NCI-H1694 treated with DMSO at 0.1 percent for 48 hours (cell line): Measurements from ENCODE around the gene PSENEN.
"Not testable (repeated sequence)": the region's sequence is repeated elsewhere in the genome, so short reads cannot be mapped to it uniquely, and the experiment has no call there.

Source experiments
- DNase-seq: peaks from one replicate; lab custom pipeline; 2025; lab: John Stamatoyannopoulos, UW

PSENEN gene

DNA sequence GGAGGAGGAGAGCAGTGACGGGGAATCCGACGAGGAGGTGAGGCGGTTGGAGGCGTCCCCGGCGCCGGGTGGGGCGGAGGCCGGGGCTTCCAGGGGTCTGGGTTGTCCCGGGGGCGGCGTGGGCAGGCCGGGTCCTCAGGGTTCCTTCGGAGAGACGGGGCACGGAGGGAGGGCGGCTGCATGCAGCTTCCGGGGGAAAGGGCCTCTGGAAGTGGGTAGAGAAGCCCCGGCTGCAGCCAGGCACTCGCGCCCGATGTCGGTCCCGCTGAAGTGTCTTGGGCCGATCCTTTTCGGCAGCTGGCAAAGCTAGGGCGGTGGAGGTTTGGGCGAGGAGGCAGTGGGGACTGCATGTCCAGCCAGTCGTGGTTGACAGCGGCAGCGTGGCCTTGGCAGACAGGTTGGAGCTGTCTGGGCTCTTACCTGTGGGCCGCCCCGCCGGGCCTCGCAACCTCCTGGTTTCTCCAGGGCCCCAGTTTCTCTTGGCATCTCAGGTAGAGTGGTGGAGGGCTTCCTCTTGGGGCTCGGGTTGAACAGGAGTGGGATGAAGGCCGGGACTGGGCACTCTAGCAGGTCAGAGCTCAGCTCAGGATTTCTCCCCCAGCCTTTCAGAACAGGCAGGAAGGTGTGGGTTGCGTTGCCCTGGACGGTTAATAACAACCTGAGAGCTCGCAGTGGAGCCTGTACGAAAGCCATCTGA, 27.0 kb upstream of the PSENEN start:
- no peak for DNase-seq

- DNase-seq, result no peak
Measured at GRCh38 chr19:35719402-35720162, 25.9 kb upstream of the PSENEN start.

DNA sequence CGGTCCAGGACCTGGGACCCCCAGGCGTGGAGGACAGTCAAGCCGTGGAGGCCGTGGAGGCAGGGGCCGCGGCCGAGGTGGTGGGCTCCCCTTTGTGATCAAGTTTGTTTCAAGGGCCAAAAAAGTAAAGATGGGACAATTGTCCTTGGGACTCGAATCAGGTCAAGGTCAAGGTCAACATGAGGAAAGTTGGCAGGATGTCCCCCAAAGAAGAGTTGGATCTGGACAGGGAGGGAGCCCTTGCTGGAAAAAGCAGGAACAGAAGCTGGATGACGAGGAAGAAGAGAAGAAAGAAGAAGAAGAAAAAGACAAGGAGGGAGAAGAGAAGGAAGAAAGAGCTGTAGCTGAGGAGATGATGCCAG, 25.3 kb upstream of the PSENEN start:
- DNase-seq, result no peak

DNA sequence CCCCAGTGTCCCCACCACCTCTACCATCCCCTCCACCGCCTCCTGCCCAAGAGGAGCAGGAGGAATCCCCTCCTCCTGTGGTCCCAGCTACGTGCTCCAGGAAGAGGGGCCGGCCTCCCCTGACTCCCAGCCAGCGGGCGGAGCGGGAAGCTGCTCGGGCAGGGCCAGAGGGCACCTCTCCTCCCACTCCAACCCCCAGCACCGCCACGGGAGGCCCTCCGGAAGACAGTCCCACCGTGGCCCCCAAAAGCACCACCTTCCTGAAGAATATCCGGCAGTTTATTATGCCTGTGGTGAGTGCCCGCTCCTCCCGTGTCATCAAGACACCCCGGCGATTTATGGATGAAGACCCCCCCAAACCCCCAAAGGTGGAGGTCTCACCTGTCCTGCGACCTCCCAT, 24.8 kb upstream of the PSENEN start:
- no peak for DNase-seq

DNA sequence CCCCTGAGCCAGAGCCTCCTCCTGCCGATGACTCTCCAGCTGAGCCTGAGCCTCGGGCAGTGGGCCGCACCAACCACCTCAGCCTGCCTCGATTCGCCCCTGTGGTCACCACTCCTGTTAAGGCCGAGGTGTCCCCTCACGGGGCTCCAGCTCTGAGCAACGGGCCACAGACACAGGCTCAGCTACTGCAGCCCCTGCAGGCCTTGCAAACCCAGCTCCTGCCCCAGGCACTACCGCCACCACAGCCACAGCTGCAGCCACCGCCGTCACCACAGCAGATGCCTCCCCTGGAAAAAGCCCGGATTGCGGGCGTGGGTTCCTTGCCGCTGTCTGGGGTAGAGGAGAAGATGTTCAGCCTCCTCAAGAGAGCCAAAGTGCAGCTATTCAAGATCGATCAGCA, 24.1 kb upstream of the PSENEN start:
- no peak for DNase-seq

DNA sequence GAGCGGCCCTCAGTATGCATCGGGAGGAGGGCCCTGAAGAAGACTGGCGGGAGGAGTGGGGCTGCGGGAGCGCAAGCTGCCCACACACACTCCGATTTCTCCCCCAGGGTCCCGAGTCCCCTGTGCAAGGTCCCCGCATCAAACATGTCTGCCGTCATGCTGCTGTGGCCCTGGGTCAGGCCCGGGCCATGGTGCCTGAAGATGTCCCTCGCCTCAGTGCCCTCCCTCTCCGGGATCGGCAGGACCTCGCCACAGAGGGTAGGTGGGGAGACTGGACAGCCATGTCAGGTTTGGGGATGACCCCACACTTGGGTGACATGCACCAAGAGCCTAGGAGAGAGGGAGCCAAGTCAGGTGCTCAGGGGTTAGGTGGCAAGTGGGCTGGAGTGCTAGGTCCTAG, 23.0 kb upstream of the PSENEN start:
- no peak for DNase-seq

DNA sequence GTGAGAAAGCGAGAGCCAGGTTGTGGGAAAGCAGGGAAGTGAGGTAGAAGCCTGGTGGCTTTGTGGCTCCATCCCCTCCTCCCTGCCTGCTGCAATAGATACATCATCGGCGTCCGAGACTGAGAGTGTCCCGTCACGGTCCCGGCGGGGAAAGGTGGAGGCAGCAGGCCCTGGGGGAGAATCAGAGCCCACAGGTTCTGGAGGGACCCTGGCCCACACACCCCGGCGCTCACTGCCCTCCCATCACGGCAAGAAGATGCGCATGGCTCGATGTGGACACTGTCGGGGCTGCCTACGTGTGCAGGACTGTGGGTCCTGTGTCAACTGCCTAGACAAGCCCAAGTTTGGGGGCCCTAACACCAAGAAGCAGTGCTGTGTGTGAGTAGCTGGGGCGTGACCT, 22.6 kb upstream of the PSENEN start:
- DNase-seq, result no peak

DNA sequence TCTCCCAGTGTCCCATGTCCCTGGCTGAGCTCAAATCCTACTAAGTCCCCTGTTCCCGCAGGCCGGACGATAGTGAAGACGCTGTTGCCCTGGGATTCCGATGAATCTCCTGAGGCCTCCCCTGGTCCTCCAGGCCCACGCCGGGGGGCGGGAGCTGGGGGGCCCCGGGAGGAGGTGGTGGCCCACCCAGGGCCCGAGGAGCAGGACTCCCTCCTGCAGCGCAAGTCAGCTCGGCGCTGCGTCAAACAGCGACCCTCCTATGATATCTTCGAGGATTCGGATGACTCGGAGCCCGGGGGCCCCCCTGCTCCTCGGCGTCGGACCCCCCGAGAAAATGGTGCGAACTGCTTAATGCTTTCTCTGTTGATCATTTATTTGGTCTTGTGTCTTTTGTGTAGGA, 21.8 kb upstream of the PSENEN start:
- DNase-seq, result no peak

DNA sequence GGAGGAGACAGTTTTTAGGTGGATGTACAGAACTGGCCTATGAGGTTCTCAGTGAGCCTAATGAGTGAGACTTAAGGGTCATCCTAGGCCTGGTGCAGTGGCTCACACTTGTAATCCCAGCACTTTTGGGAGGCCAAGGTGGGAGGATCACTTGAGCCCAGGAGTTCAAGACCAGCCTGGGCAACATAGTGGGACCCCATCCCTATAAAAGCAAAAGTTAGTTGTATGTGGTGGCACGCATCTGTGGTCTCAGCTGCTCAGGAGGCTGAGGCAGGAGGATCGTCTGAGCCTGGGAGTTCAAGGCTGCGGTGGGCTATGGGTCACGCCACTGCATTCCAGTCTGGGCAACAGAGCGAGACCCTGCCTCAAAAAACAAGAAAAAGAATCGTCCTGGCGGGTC, 21.3 kb upstream of the PSENEN start:
- DNase-seq, result not testable (repeated sequence)

GRCh38 chr19:35724560-35724959, 20.9 kb upstream of the PSENEN start:
- no peak for DNase-seq

GRCh38 chr19:35725216-35725861, 20.1 kb upstream of the PSENEN start:
- no peak for DNase-seq

DNA sequence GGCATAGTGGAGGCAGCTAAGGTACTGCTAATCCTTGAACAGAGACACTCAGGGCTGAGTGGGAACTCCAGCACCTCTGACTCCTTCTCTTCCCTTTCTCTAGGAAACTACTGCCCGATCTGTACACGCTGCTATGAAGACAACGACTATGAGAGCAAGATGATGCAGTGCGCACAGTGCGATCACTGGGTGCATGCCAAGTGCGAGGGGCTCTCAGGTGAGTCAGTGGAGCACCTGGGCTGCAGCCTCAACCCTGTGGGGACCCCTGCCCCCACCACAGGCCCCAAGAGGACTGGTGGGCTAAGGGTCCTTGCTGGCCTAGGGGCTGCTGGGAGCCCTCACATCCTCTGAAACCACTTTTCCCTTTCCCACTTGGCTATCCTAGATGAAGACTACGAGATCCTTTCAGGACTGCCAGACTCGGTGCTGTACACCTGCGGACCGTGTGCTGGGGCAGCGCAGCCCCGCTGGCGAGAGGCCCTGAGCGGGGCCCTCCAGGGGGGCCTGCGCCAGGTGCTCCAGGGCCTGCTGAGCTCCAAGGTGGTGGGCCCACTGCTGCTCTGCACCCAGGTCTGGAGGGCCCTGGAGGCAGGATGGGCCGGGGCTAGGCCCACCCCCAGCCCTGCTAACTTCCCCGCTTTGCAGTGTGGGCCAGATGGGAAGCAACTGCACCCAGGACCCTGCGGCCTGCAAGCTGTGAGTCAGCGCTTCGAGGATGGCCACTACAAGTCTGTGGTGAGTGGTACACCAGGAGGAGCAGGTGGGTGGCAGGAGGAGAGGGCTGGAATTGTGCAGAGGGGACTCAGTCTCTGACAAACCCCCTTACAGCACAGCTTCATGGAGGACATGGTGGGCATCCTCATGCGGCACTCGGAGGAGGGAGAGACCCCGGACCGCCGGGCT, 18.1 kb upstream of the PSENEN start:
- no peak for DNase-seq

- DNase-seq, result no peak
Measured at GRCh38 chr19:35727956-35728706, 17.3 kb upstream of the PSENEN start.

DNA sequence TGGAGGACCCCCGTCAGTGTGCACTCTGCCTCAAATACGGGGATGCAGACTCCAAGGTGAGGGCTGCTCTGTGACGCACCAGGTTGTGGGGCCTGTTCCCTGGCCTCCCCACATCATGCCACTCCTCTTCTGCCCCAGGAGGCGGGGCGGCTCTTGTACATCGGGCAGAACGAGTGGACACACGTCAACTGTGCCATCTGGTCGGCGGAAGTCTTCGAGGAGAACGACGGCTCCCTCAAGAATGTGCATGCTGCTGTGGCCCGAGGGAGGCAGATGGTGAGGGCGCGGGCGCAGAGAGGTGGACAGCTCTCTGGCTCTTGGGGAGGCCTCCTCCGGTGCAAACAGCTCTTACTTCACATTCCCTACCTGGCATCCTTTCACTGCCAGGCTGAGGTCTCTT, 16.4 kb upstream of the PSENEN start:
- DNase-seq, result no peak

- DNase-seq, result no peak
Measured at GRCh38 chr19:35729763-35730162, 15.7 kb upstream of the PSENEN start.

GRCh38 chr19:35730326-35730725, 15.1 kb upstream of the PSENEN start:
- no peak for DNase-seq

- no peak for DNase-seq
Measured at GRCh38 chr19:35731353-35731752, 14.1 kb upstream of the PSENEN start.

- DNase-seq, result no peak
Measured at GRCh38 chr19:35731779-35732405, 13.6 kb upstream of the PSENEN start.

DNA sequence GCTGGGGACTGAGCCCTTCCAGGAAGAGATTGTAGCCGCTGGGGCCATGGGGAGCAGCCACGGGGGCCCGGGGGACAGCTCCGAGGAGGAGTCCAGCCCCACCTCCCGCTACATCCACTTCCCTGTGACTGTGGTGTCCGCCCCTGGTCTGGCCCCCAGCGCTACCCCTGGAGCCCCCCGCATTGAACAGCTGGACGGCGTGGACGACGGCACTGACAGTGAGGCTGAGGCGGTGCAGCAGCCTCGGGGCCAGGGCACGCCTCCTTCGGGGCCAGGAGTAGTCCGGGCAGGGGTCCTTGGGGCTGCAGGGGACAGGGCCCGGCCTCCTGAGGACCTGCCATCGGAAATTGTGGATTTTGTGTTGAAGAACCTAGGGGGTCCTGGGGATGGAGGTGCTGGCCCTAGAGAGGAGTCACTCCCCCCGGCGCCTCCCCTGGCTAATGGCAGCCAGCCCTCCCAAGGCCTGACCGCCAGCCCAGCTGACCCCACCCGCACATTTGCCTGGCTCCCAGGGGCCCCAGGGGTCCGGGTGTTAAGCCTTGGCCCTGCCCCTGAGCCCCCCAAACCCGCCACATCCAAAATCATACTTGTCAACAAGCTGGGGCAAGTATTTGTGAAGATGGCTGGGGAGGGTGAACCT, 12.8 kb upstream of the PSENEN start:
- DNase-seq, result no peak
